Neural progenitor cell (in vitro differentiated cells): Measurements from ENCODE around the gene FCMR. TPM values are rescaled to one million over a fixed set of nuclear protein-coding genes. Genes with fewer than 3 reads are reported as not detected.

Experiments
- DNase-seq: peaks from one replicate; pipeline ENCODE4 v3.0.0-alpha.2; 2016; ENCODE audit warnings: low spot score
- H2AFZ ChIP-seq: fragments of 200-600 bp; sonication (generic); replicated peaks from 2 replicates; pipeline ENCODE4 v1.6.1; 2016; ENCODE audit warnings: antibody characterized with exemption
- H3F3A ChIP-seq: fragments of 200-600 bp; sonication (generic); 2 replicates; pipeline ENCODE4 v1.6.1; 2016; ENCODE audit warnings: antibody characterized with exemption, low read depth
- H3K27ac ChIP-seq: fragments of 200-600 bp; sonication (generic); 2 replicates; pipeline ENCODE4 v1.5.1; 2016; ENCODE audit warnings: mild to moderate bottlenecking
- H3K27me3 ChIP-seq: fragments of 200-600 bp; sonication (generic); 2 replicates; pipeline ENCODE4 v1.6.1; 2016; ENCODE audit warnings: mild to moderate bottlenecking, moderate library complexity
- H3K36me3 ChIP-seq: fragments of 200-600 bp; sonication (generic); 2 replicates; pipeline ENCODE4 v1.5.1; 2016
- H3K4me1 ChIP-seq: fragments of 200-600 bp; sonication (generic); 2 replicates; pipeline ENCODE4 v1.6.1; 2016; ENCODE audit warnings: mixed run types
- H3K4me2 ChIP-seq: fragments of 200-600 bp; sonication (generic); 2 replicates; pipeline ENCODE4 v1.6.1; 2016
- H3K4me3 ChIP-seq: fragments of 200-600 bp; sonication (generic); 2 replicates; pipeline ENCODE4 v1.5.1; 2016
- H3K79me2 ChIP-seq: fragments of 200-600 bp; sonication (generic); 2 replicates; pipeline ENCODE4 v1.6.1; 2016; ENCODE audit warnings: low read depth
- H3K9ac ChIP-seq: fragments of 200-600 bp; sonication (generic); 2 replicates; pipeline ENCODE4 v1.6.1; 2016
- H3K9me3 ChIP-seq: fragments of 200-600 bp; sonication (generic); 2 replicates; pipeline ENCODE4 v1.5.1; 2016; ENCODE audit warnings: low read depth
- H4K20me1 ChIP-seq: fragments of 200-600 bp; sonication (generic); 2 replicates; pipeline ENCODE4 v1.6.1; 2016; ENCODE audit warnings: low read depth
- H3K27ac Mint-ChIP-seq: 3 replicates; pipeline ENCODE4 v1.8.0; 2021; ENCODE audit warnings: mixed read lengths
- H3K27me3 Mint-ChIP-seq: 2 replicates; pipeline ENCODE4 v1.8.0; 2022; ENCODE audit warnings: low read depth, mild to moderate bottlenecking, inconsistent platforms, moderate library complexity, mixed read lengths; ENCODE audit not compliant: insufficient read depth
- H3K36me3 Mint-ChIP-seq: 3 replicates; pipeline ENCODE4 v1.8.0; 2021; ENCODE audit warnings: mixed read lengths
- H3K4me1 Mint-ChIP-seq: 3 replicates; pipeline ENCODE4 v1.8.0; 2021; ENCODE audit warnings: mixed read lengths
- H3K4me3 Mint-ChIP-seq: 3 replicates; pipeline ENCODE4 v1.8.0; 2021; ENCODE audit warnings: mild to moderate bottlenecking, moderate library complexity, mixed read lengths
- H3K9me3 Mint-ChIP-seq: 3 replicates; pipeline ENCODE4 v1.8.0; 2020; ENCODE audit warnings: mixed read lengths
- EZH2 ChIP-seq: fragments of 200-600 bp; sonication (generic); IDR thresholded peaks from 2 replicates; pipeline ENCODE4 v1.6.1; 2017; ENCODE audit warnings: antibody characterized with exemption, mild to moderate bottlenecking, moderate library complexity
- EZH2phosphoT487 ChIP-seq: fragments of 200-600 bp; sonication (generic); IDR thresholded peaks from 2 replicates; pipeline ENCODE4 v1.6.1; 2017; ENCODE audit warnings: antibody characterized with exemption
- total RNA-seq: library from RNA; depleted of rRNA; stranded (reverse); fragments of >200 nt; gene quantifications from 2 replicates; pipeline ENCODE4 v1.2.3, GENCODE V29; 2015; ENCODE audit warnings: low replicate concordance
- TF ChIP-seq, protein P1 (sequence below): fragments of 200-600 bp; sonication (generic); IDR thresholded peaks from 2 replicates; pipeline ENCODE4 v1.5.1; 2017; ENCODE audit warnings: antibody characterized with exemption, mild to moderate bottlenecking

FCMR gene
- total RNA-seq, 1 donor from 2014 or later = not detected

DNA sequence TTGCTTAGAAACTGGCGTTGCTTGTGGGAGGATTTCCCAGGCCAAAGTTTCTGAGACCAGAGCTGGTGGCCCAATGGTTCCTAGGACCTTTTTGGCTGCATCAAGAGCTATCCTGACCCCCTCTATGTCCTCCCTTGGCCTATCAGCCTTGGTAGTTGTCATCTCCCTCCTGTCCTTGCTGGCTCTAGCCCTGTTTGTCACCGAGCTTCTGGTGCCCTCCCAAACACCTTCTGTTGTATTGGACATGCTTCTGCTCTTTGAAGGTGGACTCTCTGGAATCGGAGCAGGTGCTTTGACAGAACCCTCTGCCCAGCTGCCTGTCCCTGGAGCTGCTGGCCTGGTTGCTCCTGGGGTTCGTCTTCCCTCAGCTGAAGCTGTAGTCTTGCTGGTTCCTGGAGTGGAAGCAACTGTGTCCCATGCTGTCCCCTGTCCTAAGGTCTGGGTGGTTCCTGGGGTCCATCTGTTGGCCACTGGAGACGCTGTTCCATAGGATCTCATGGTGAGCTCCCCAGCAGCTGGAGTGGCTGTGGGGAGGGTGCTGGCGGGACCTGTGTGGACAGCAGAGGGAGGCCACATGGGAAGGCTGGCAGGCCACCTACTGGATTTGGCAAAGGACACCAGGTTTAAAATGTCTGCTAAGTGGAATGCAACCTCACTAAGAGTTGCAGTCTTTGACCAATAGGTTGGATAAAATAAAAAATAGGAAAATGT is 39.1 kb upstream of the FCMR start:
- no peaks in the 10 kb centered on the region for H3F3A ChIP-seq
- no peaks in the 10 kb centered on the region for H3K36me3 Mint-ChIP-seq
- H3K27me3 Mint-ChIP-seq = peaks cover 6% of the 10 kb centered on the region
- H3K9me3 ChIP-seq = no peaks in the 10 kb centered on the region
- H3K27me3 ChIP-seq = no peaks in the 10 kb centered on the region
- H3K4me1 Mint-ChIP-seq = peaks cover 3% of the 10 kb centered on the region
- no peak for DNase-seq
- H3K4me3 ChIP-seq = no peak overlapping the region
- no peaks in the 10 kb centered on the region for H4K20me1 ChIP-seq
- no peak overlapping the region for H3K4me3 Mint-ChIP-seq
- H3K27ac Mint-ChIP-seq = no peak overlapping the region
- no peaks in the 10 kb centered on the region for H3K36me3 ChIP-seq
- no peaks in the 10 kb centered on the region for H3K9me3 Mint-ChIP-seq
- H3K9ac ChIP-seq = no peak overlapping the region
- no peak for TF ChIP-seq EZH2phosphoT487
- TF ChIP-seq, protein P1, sequence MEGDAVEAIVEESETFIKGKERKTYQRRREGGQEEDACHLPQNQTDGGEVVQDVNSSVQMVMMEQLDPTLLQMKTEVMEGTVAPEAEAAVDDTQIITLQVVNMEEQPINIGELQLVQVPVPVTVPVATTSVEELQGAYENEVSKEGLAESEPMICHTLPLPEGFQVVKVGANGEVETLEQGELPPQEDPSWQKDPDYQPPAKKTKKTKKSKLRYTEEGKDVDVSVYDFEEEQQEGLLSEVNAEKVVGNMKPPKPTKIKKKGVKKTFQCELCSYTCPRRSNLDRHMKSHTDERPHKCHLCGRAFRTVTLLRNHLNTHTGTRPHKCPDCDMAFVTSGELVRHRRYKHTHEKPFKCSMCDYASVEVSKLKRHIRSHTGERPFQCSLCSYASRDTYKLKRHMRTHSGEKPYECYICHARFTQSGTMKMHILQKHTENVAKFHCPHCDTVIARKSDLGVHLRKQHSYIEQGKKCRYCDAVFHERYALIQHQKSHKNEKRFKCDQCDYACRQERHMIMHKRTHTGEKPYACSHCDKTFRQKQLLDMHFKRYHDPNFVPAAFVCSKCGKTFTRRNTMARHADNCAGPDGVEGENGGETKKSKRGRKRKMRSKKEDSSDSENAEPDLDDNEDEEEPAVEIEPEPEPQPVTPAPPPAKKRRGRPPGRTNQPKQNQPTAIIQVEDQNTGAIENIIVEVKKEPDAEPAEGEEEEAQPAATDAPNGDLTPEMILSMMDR = no peak
- TF ChIP-seq EZH2 = no peak
- no peak overlapping the region for H3K4me2 ChIP-seq
- no peak overlapping the region for H2AFZ ChIP-seq
- H3K27ac ChIP-seq = no peak overlapping the region
- no peaks in the 10 kb centered on the region for H3K79me2 ChIP-seq
- H3K4me1 ChIP-seq = peaks cover 2% of the 10 kb centered on the region

DNA sequence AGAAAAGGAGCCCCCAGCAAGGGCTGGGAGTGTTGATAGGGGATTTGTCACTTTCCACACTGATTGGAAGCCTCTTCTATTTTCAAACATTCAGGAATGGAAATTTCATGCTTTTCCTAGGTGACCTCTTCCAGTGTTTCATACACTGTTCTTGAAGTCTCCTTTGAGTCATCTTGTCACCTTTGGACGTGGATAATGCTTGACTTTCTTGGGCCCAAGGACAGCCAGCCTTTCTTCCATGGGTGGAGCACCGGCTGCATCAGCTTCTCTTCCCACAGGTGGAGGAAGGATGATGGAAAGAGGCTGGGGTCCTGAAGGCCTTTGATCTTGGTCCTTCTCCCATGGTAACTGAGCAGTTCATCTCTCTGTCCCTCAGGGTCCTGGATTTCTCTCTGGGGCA is 36.4 kb upstream of the FCMR start:
- H3K9me3 ChIP-seq = no peaks in the 10 kb centered on the region
- Mint-ChIP-seq H3K36me3 (no peaks in the 10 kb centered on the region), H3K27me3 (peaks cover 8% of the 10 kb centered on the region), H3K4me1 (peaks cover 12% of the 10 kb centered on the region), H3K27ac (no peak overlapping the region), H3K9me3 (no peaks in the 10 kb centered on the region), H3K4me3 (no peak overlapping the region)
- H3K4me1 ChIP-seq = peaks cover 9% of the 10 kb centered on the region
- H3K9ac ChIP-seq = no peak overlapping the region
- DNase-seq = no peak
- no peaks in the 10 kb centered on the region for H3K36me3 ChIP-seq
- H4K20me1 ChIP-seq = no peaks in the 10 kb centered on the region
- TF ChIP-seq EZH2phosphoT487 (no peak), EZH2 (no peak)
- TF ChIP-seq, protein P1 = no peak
- H3K27me3 ChIP-seq = no peaks in the 10 kb centered on the region
- H3K4me2 ChIP-seq = no peak overlapping the region
- H3K79me2 ChIP-seq = no peaks in the 10 kb centered on the region
- H3K27ac ChIP-seq = no peak overlapping the region
- no peak overlapping the region for H2AFZ ChIP-seq
- H3K4me3 ChIP-seq = no peak overlapping the region
- no peaks in the 10 kb centered on the region for H3F3A ChIP-seq

DNA sequence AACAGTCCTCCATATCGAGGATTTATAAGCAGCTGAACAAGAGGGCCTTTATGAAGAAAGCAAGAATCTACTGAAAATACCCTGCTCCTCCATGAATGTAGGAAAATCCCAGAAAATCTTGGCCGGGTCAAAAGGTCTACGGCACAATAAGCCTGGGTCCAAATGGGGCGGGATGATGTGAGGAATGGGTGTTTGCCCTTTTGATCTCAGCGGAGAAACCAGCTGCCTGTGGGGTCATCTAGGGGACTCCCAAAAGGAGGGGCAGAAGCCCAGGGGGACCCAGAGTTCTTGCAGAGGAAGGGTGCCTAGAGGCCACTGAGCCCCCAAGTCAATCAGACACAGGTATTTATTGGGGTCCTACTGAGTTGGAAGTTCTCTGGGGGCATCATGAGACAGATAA is 35.9 kb upstream of the FCMR start:
- H3F3A ChIP-seq = no peaks in the 10 kb centered on the region
- H3K27me3 Mint-ChIP-seq = peaks cover 8% of the 10 kb centered on the region
- peaks cover 12% of the 10 kb centered on the region for H3K4me1 Mint-ChIP-seq
- no peaks in the 10 kb centered on the region for H3K36me3 Mint-ChIP-seq
- no peaks in the 10 kb centered on the region for H3K36me3 ChIP-seq
- no peaks in the 10 kb centered on the region for H3K27me3 ChIP-seq
- H3K9me3 Mint-ChIP-seq = no peaks in the 10 kb centered on the region
- H3K9ac ChIP-seq = no peak overlapping the region
- H3K4me3 Mint-ChIP-seq = no peak overlapping the region
- H3K27ac ChIP-seq = no peak overlapping the region
- H3K79me2 ChIP-seq = no peaks in the 10 kb centered on the region
- H3K4me3 ChIP-seq = no peak overlapping the region
- no peak for TF ChIP-seq EZH2phosphoT487
- DNase-seq = no peak
- H3K9me3 ChIP-seq = no peaks in the 10 kb centered on the region
- H2AFZ ChIP-seq = no peak overlapping the region
- H3K4me2 ChIP-seq = no peak overlapping the region
- no peak overlapping the region for H3K27ac Mint-ChIP-seq
- peaks cover 9% of the 10 kb centered on the region for H3K4me1 ChIP-seq
- no peaks in the 10 kb centered on the region for H4K20me1 ChIP-seq
